Neural progenitor cell (in vitro differentiated cells): ENCODE measurements around the gene MRM1.

Source experiments
- EZH2phosphoT487 ChIP-seq: fragments of 200-600 bp; sonication (generic); IDR thresholded peaks from 2 replicates; pipeline ENCODE4 v1.6.1; 2017; ENCODE audit warnings: antibody characterized with exemption
- TF ChIP-seq, protein P1 (sequence below): fragments of 200-600 bp; sonication (generic); IDR thresholded peaks from 2 replicates; pipeline ENCODE4 v1.5.1; 2017; ENCODE audit warnings: antibody characterized with exemption, mild to moderate bottlenecking

DNA sequence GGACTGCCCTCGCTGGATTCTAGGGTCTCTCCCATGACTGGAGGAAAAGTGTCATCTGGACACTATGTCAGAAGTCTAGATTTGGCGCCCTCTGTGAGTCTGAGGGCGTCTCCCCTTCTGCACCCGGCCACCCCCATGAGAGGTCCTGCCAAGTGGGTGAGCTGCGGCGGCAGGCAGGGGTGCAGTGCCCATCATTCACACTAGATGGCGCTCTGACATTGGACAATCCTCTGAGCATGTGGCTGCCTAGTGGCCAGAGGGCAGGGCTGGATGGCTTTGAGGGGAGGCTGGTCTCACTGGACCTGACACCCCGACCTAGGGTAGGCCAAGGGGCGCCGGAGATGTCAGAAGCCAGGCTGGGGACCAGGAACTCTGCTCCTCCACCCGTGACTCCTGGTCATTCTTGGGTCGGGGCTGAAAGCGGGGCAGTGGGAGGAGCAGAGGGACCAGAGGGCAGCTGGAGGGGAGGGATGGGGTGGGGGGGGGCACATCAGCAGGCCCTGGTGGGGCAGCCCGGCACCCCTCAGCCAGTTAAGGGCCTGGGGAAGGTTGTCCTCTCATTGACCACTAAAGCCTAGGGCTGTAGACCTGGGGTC lies 28.0 kb downstream of the MRM1 start:
- TF ChIP-seq, protein P1, sequence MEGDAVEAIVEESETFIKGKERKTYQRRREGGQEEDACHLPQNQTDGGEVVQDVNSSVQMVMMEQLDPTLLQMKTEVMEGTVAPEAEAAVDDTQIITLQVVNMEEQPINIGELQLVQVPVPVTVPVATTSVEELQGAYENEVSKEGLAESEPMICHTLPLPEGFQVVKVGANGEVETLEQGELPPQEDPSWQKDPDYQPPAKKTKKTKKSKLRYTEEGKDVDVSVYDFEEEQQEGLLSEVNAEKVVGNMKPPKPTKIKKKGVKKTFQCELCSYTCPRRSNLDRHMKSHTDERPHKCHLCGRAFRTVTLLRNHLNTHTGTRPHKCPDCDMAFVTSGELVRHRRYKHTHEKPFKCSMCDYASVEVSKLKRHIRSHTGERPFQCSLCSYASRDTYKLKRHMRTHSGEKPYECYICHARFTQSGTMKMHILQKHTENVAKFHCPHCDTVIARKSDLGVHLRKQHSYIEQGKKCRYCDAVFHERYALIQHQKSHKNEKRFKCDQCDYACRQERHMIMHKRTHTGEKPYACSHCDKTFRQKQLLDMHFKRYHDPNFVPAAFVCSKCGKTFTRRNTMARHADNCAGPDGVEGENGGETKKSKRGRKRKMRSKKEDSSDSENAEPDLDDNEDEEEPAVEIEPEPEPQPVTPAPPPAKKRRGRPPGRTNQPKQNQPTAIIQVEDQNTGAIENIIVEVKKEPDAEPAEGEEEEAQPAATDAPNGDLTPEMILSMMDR: peak; percentile 97
- TF ChIP-seq EZH2phosphoT487: no peak
